ENCODE measurements around the gene KDM4C.
"Not testable (repeated sequence)": the region's sequence is repeated elsewhere in the genome, so short reads cannot be mapped to it uniquely, and the experiment has no call there.

Gene KDM4C

GRCh38 chr9:6987381-6987780 lies 229.6 kb downstream of the KDM4C start:
- no peak for DNase-seq

- DNase-seq: no peak
These were observed 233.6 kb downstream of the KDM4C start for GRCh38 chr9:6991418-6991817.

- no peak for DNase-seq
These were observed 238.5 kb downstream of the KDM4C start for GRCh38 chr9:6996061-6996854.

GRCh38 chr9:6997330-6997729 lies 239.6 kb downstream of the KDM4C start:
- DNase-seq: no peak

- DNase-seq: no peak
These were observed 242.0 kb downstream of the KDM4C start for GRCh38 chr9:6999794-7000193.

- no peak for DNase-seq
These were observed 243.8 kb downstream of the KDM4C start for GRCh38 chr9:7001571-7001970.

- DNase-seq: no peak
These were observed 246.1 kb downstream of the KDM4C start for GRCh38 chr9:7003861-7004260.

- no peak for DNase-seq
These were observed 248.6 kb downstream of the KDM4C start for GRCh38 chr9:7006417-7006816.

GRCh38 chr9:7008411-7008810 lies 250.6 kb downstream of the KDM4C start:
- DNase-seq: no peak

GRCh38 chr9:7009065-7009464 lies 251.3 kb downstream of the KDM4C start:
- no peak for DNase-seq

GRCh38 chr9:7011395-7012067 lies 253.8 kb downstream of the KDM4C start:
- DNase-seq: no peak

- DNase-seq: no peak
These were observed 270.2 kb downstream of the KDM4C start for GRCh38 chr9:7027996-7028395.

GRCh38 chr9:7028591-7028990 lies 270.8 kb downstream of the KDM4C start:
- no peak for DNase-seq

- DNase-seq: not testable (repeated sequence)
These were observed 273.2 kb downstream of the KDM4C start for GRCh38 chr9:7030943-7031342.

- no peak for DNase-seq
These were observed 275.6 kb downstream of the KDM4C start for GRCh38 chr9:7033076-7034045.

- DNase-seq: no peak
These were observed 279.4 kb downstream of the KDM4C start for GRCh38 chr9:7037176-7037575.

GRCh38 chr9:7042124-7042523 lies 284.4 kb downstream of the KDM4C start:
- DNase-seq: no peak

- DNase-seq: no peak
These were observed 287.6 kb downstream of the KDM4C start for GRCh38 chr9:7045361-7045760.

GRCh38 chr9:7051711-7052110 lies 293.9 kb downstream of the KDM4C start:
- no peak for DNase-seq

GRCh38 chr9:7053903-7054302 lies 296.1 kb downstream of the KDM4C start:
- no peak for DNase-seq

GRCh38 chr9:7055171-7055903 lies 297.6 kb downstream of the KDM4C start:
- no peak for DNase-seq

GRCh38 chr9:7056254-7056653 lies 298.5 kb downstream of the KDM4C start:
- no peak for DNase-seq

GRCh38 chr9:7058473-7058872 lies 300.7 kb downstream of the KDM4C start:
- no peak for DNase-seq

All from kidney glomerular epithelial cell (primary cell).